ENCODE results near the gene ATOX1. TPM values are rescaled to one million over a fixed set of nuclear protein-coding genes. Genes with fewer than 3 reads are reported as not detected.
A peak's percentile ranks its signal among the peaks of the same experiment; 100 is the strongest.

ATOX1 gene
- total and polyA plus RNA-seq, 10 of the 15 experiments (the other 5 are each of a cell fraction or from before 2014, with no cell fraction given): 130 to 642 (median 245) TPM

DNA sequence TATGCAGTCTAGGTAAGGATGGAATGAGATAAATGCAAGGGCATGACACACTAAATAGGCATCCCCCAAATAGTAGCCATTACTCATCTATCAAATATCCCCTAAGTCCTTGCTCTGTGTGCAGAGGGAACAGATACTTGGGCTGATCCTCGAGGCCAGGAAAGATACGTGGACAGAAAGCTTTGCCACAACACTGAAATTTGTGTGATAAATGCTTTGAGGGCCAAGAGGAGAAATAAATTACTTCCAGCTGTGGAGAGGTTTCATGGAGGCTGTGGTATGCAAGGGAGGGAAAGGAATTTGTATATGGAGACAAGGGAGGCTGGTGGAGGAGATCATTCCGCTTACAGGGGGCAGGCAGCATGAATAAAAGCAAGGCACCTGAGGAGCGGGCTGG is 18.5 kb downstream of the ATOX1 start:
- SMC1A ChIA-PET (ENCODE audit: uncharacterized antibody, unreplicated experiment): interaction anchor here (0.7 to 11.1 kb wide), 25 partner anchors 9 to 219 kb away, joined by 3 to 154 read pairs (median 5); partner anchors contain the start of gene G3BP1
- H3K4me2 ChIP-seq (ENCODE audit: control insufficient read depth, insufficient read depth): no peak overlapping the region
- H3K27ac ChIP-seq (ENCODE audit: control insufficient read depth, insufficient read depth): peak overlapping the region; percentile 57
- BruUV-seq (replicated peaks): no TSS peak
- intact Hi-C loops (cut with micrococcal nuclease; ENCODE audit: unreplicated experiment): loop anchor here (1.0 to 5.0 kb wide), 5 partner anchors 19 to 293 kb away; partner anchors contain the start of gene SLC36A1
- peaks cover 35% of the 10 kb centered on the region for H3K4me1 ChIP-seq (ENCODE audit: control insufficient read depth, insufficient read depth, low read length)
- RAD21 ChIA-PET (ENCODE audit: unreplicated experiment): interaction anchor here (0.6 to 11.2 kb wide), 15 partner anchors 8 to 216 kb away, joined by 3 to 207 read pairs (median 5); partner anchors contain the start of gene G3BP1
- no peak overlapping the region for H3K4me3 ChIP-seq
- POLR2A ChIA-PET: interaction anchor here (0.8 to 4.9 kb wide), 5 partner anchors 9 to 82 kb away, joined by 3 to 36 read pairs (median 11); no protein-coding TSS in a partner anchor
- H3K9ac ChIP-seq (ENCODE audit: control insufficient read depth, insufficient read depth, low read length): no peak overlapping the region
- H4K20me1 ChIP-seq (ENCODE audit: control insufficient read depth, insufficient read depth): no peaks in the 10 kb centered on the region
- H3K9me3 ChIP-seq (replicated peaks; ENCODE audit: control insufficient read depth, insufficient read depth, low read length): no peaks in the 10 kb centered on the region
- FAIRE-seq (no peak), ATAC-seq (no peak), DNase-seq (ENCODE audit: low read depth, low spot score) (no peak)
- WGBS (ENCODE audit: insufficient coverage, insufficient replicate concordance, low lambda C conversion rate, missing lambda C conversion rate): 78% methylated on average over 4 of the region's 4 CpGs
- CTCF ChIA-PET: interaction anchor here (0.6 to 13.9 kb wide), 23 partner anchors 9 to 292 kb away, joined by 3 to 381 read pairs (median 8); partner anchors contain the start of genes G3BP1 and SLC36A1
- peaks cover 3% of the 10 kb centered on the region; the same call in 1 of the 2 replicates for H3K79me2 ChIP-seq (ENCODE audit: control insufficient read depth, insufficient read depth, low read length)
- H3K27me3 ChIP-seq (replicated peaks in 1 of 2; ENCODE audit: control insufficient read depth in 2 of 2, insufficient read depth in 2 of 2, low read length in 1 of 2): no peaks in the 10 kb centered on the region
- TF ChIP-seq SMC3 (IDR thresholded peaks at IDR 0.05; ENCODE audit: borderline replicate concordance, low read length): no peak
- TF ChIP-seq, protein P1, sequence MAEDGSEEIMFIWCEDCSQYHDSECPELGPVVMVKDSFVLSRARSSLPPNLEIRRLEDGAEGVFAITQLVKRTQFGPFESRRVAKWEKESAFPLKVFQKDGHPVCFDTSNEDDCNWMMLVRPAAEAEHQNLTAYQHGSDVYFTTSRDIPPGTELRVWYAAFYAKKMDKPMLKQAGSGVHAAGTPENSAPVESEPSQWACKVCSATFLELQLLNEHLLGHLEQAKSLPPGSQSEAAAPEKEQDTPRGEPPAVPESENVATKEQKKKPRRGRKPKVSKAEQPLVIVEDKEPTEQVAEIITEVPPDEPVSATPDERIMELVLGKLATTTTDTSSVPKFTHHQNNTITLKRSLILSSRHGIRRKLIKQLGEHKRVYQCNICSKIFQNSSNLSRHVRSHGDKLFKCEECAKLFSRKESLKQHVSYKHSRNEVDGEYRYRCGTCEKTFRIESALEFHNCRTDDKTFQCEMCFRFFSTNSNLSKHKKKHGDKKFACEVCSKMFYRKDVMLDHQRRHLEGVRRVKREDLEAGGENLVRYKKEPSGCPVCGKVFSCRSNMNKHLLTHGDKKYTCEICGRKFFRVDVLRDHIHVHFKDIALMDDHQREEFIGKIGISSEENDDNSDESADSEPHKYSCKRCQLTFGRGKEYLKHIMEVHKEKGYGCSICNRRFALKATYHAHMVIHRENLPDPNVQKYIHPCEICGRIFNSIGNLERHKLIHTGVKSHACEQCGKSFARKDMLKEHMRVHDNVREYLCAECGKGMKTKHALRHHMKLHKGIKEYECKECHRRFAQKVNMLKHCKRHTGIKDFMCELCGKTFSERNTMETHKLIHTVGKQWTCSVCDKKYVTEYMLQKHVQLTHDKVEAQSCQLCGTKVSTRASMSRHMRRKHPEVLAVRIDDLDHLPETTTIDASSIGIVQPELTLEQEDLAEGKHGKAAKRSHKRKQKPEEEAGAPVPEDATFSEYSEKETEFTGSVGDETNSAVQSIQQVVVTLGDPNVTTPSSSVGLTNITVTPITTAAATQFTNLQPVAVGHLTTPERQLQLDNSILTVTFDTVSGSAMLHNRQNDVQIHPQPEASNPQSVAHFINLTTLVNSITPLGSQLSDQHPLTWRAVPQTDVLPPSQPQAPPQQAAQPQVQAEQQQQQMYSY (CRISPR knock-in tag; IDR thresholded peaks at IDR 0.05): no peak
- TF ChIP-seq ZBED1 (IDR thresholded peaks at IDR 0.05; ENCODE audit: borderline replicate concordance): no peak
- TF ChIP-seq IKZF2 (IDR thresholded peaks at IDR 0.05): no peak
- TF ChIP-seq REST (IDR thresholded peaks at IDR 0.05; ENCODE audit: low read depth, low read length): no peak
- no peak for TF ChIP-seq POLR2AphosphoS5 (IDR thresholded peaks at IDR 0.05; ENCODE audit: low read length)
- TF ChIP-seq, protein P2, sequence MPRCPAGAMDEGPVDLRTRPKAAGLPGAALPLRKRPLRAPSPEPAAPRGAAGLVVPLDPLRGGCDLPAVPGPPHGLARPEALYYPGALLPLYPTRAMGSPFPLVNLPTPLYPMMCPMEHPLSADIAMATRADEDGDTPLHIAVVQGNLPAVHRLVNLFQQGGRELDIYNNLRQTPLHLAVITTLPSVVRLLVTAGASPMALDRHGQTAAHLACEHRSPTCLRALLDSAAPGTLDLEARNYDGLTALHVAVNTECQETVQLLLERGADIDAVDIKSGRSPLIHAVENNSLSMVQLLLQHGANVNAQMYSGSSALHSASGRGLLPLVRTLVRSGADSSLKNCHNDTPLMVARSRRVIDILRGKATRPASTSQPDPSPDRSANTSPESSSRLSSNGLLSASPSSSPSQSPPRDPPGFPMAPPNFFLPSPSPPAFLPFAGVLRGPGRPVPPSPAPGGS (IDR thresholded peaks at IDR 0.05; ENCODE audit: borderline replicate concordance, insufficient read depth, low read depth, low read length, poor library complexity, severe bottlenecking): no peak
- no peak for TF ChIP-seq CHD1 (IDR thresholded peaks at IDR 0.05; ENCODE audit: low read depth, low read length)
- in situ Hi-C loops (cut with MboI): loop anchor here (5.0 to 10.0 kb wide), 3 partner anchors 78 to 293 kb away; partner anchors contain the start of gene SLC36A1
- H3K36me3 ChIP-seq (ENCODE audit: control insufficient read depth in 2 of 2, insufficient read depth in 2 of 2, low read length in 1 of 2): peaks cover 4 to 24% of the 10 kb centered on the region in 2 experiments
- no peak overlapping the region for H2AFZ ChIP-seq (ENCODE audit: control insufficient read depth, low read depth, low read length)
